GM19023 (cell line): ENCODE data around the gene SLC25A51.

Source experiments
- ATAC-seq: cut with Tn5 transposase; IDR thresholded peaks from one replicate; pipeline ENCODE4 v1.9.1; 2021; ENCODE audit warnings: mild to moderate bottlenecking, moderate library complexity; ENCODE audit not compliant: unreplicated experiment

SLC25A51 gene

GRCh38 chr9:37938121-37938891, 34.4 kb upstream of the SLC25A51 start:
- ATAC-seq: no peak

- ATAC-seq: no peak
These were observed 33.4 kb upstream of the SLC25A51 start for GRCh38 chr9:37937366-37937765.

- no peak for ATAC-seq
These were observed 33.0 kb upstream of the SLC25A51 start for GRCh38 chr9:37936965-37937364.

DNA sequence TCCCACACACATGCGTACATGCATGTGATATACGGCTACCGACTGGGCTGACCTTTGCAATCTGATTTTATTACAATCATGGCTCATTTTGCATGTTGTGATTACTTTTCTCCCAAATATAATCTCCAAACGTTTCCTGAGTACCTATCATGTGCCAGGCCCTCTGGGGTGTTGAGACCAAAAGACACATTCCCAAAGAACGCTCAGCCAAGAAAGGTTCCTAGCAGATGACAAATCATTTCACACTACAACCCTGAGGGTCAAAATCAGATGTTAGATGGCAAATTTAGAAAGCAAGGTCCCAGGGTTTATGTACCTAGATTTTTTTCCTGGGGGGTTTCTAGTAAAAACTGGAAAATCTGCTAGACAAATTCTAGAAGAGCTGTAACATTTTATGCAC, 32.4 kb upstream of the SLC25A51 start:
- no peak for ATAC-seq

- no peak for ATAC-seq
These were observed 31.2 kb upstream of the SLC25A51 start for GRCh38 chr9:37935096-37935495.

GRCh38 chr9:37931592-37931991, 27.7 kb upstream of the SLC25A51 start:
- ATAC-seq: no peak

- no peak for ATAC-seq
These were observed 25.5 kb upstream of the SLC25A51 start for GRCh38 chr9:37929441-37929895.

DNA sequence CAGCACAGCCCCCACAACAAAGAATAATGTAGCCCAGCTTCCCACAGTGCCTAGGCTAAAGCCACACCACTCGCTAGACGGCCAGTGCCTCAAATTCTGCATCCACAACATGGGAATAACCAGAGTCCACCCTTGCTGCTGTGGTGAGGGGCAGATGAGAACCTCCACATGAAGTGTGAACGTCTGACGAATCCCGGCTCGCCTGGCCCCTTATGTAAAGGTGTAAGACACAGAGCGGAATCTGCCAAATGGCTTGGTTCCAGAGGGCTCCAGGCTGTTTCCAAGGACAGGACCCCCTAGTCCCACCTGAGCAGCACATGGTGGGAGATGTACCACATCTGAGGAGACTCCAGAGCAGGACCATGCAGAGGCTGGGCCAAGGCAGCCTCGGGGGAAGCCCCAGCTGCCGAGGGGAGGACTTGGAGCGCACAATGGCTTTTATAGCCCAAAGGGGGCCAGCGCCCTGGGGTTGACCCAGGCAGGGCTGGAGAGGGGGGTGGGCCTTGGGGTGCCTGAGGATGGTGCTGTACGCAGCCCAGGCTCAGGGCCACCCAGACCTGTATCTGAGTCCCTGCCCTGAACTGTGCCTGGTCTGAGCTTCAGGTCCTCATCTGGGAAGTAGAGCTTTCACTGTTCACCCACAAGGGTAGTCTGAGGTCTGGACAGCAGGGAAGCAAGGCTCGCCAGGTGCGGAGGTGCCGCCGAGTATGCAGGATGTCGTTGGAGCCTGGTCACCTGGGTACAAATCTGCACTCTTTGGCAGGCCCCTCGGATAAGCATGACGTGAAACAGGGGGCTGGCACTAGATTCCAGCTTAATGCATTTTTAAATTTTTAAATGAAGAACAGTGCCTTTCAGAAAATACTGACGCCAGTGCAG, 24.9 kb upstream of the SLC25A51 start:
- ATAC-seq: no peak

GRCh38 chr9:37927601-37928551, 23.9 kb upstream of the SLC25A51 start:
- no peak for ATAC-seq

GRCh38 chr9:37927132-37927531, 23.2 kb upstream of the SLC25A51 start:
- no peak for ATAC-seq

DNA sequence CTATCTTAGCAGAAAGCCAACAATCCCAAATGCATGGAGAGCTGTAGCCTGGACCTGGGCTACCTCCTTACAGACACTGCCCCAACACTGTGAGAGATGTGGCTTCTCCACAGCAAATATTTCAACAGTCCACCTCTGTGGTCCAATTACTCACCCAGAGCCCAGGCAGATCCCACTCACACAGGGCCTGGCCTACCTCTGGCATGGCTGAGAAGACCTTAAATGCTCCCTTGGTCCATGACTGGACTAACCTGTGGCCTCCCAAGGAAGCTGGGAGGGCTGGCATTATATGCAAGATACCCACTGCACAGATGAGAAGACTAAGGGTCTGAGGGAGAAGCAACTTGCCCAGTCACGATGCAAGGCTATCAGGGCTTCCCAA, 22.8 kb upstream of the SLC25A51 start:
- no peak for ATAC-seq

DNA sequence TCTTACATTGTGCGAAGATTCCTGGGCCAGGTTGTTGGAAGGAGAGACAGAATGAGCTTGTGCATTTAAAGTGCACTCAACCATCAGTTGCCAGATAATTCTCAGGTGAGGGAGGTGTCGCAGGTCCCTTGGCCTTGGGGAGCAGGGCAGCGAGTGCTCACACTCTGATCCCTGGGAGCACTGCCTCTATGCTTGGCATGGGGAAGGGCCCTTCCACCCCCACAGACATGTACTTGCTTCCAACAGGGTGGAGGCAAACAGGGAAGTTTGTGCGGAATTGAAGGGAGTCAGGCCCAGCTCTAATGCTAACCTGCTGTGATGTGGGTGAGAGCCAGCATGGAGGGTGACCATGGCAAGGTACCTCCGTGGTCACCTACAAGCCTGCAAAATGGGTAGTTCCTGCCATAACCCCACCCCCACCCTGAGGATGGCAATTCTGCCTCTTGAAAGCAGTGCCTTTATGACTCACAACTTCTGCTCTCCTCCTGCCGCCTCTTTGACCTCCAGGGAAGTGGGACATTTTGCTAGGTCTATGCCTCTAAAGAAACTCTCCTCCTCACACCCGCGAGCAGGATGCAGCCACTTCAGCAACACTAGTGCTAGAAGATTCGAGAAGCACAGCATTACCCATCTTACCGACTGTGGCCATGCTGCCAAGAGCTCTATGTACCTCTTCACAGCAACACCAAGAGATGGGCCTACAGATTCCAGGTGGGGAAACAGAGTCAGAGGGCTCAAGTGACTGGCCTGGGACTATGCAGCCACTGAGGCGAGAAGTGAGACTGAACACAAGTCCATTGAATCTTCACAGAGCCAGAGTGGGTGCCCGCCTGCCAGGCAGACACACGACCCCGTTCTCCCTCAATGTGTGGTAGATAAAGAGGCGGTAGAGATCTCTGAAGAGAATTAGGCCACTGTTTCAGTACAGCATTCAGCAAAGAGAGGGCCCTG, 22.1 kb upstream of the SLC25A51 start:
- ATAC-seq: no peak

DNA sequence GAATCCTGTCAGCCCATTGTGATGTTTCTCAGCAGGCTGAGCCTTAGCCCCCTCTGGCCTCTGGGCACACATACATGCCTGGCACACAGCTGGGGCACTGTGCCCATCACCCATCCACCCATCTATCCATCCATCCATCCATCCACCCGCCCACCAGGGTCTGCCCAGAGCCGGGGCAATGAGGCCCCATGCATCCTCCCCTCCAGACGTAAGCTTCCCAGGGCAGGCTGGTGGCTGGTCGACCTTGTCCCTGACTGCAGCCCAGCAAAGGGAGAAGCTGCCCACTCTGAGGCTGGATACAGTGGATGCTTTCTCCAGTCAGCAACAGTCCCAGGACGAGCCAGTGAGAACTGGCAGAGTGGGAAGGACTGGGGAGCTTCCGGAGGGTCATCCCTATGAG, 21.1 kb upstream of the SLC25A51 start:
- no peak for ATAC-seq

DNA sequence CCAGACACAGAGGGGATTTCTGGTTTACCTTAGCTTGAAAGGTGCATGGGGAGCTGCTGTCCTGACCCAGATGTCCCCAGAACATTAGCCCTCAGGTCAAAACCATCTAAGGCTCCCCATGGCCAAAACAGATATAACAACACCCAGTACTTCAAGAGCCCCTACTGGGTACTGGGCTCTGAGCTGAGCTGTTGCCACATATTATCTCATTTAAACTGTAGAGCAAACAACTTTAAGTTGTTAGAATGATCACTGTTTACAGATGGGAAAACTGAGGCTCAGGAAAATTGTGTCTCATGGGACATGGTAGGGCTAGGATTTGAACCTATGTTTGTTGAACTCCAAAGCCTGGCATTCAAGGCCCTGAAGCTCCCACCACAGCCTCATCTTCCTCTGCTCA, 20.6 kb upstream of the SLC25A51 start:
- no peak for ATAC-seq

DNA sequence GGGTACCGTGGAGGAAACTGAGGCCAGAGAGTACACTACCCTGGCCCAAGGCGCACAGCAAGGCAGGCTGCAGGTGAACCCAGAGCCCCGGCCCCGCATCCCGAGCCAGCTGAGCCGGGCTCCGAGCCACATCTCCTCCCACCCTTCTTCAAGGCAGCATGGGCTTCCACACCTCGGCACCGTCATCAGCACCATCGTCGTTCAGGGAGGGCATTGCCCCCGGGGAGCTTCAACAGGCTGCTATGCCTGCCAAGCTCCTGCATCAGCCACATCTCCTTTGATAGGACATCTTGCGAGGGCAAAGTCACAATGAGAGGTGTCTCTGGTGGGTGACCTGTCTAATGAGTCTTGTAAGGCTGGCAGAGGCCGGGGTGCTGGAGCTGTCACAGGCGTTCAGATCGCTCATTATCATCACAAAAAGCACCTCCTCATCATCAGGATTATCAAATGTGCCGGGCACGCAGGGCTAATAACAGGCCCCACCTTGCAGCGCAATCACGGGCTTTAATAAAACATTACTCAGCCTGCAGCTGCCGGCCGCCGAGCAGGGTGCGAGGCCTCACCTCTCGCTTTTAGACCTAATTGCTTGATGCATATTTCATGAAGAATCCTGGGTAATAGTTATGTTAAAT, 20.0 kb upstream of the SLC25A51 start:
- ATAC-seq: no peak

DNA sequence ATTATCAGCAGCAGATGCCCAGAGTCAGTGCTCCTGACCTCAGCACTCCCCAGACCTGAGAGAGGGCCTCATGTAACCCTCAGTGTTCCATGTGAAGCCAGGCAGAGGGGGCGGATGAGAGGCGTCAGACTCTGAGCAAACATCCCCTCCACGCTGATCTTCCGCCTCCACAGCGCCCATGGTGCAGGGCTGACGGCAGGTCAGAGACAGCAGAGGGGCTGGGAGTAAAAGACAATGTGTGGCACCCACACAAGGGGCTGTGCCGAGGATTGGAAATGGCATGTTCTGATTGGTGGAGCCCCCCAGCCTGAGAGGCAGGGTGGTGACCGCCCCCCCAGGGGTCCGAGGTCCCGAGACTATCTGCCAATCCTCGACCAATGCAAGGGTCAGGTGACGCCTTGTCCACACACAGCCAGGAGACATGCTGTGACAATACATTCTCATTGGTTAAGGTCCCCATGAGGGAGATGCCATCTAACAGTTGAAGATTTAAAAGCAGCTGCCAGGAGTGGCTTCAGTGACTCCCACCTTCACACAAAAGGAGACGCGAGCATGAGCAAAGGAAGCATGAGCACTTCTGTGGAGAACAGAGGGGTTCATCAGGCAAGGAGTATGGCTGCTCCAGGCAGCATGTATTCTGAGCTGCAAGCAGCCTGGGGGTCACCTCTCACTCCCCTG, 19.3 kb upstream of the SLC25A51 start:
- ATAC-seq: no peak

DNA sequence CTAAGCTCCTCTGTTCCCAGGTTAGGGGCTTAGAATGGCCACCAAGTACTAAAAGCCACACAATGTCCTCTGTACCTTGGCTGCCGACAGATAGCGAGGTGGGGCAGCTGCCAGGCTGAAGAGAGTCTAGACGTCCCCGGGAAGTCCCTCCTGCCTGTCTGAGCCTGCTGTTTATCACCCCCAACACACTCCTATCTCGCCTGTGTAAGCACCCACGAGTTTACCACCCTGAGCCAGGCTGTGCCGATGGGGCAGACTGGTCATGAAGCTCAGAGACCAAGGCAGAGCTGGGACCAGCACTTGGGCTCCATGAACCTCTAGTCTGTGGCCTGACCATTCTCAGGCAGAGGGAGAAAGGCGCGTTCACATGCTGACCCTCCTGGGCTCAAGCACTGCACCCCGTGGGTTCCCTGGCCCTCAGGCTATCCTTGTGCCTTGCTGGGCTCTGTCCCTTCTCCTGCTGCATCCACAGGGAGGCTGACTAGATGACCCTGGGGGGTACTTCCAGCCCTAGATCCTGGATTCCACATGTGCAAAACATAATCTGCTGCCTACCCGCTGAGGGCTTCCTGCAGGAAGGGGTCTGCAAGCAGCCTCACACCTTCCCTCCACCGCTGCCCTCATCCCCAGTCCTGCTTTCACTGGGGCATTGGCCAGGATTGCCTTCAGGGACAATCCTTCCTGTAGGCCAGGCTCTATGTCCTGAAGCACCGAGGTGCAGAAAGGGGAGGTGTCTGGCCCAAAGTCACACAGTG, 18.6 kb upstream of the SLC25A51 start:
- no peak for ATAC-seq
